ENCODE data around the gene NFASC.

NFASC gene

DNA sequence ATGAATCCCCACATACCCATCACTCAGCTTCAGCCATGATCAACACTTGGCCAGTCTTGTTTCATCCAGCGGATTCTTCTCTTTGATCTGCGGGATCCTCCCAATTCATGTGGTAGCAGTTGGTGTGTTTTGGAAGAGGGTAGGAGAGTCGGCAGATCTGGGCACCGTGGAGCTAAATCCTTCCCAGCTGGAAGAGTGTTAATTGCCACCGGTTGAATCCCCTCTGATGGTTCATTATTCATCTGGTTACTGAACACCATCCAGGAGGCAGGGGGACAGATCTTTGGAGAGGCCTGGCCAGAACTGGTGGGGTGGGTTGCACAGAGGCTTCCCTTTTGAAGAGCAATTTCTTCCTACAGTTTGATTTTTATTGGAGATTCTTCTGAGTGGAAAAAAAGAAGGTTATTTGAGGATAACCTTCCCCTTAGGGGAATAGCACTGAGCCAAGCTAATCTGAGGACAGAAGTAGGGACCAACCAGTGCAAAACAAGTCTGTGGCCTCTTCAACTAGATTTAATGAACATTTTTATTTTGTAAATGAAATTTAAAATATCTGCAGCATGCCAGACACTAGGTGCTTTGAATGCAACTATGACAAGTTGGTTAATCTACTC lies 8.1 kb downstream of the NFASC start:
- H3K4me3 ChIP-seq (ENCODE audit: low read depth, low read length), result no peak overlapping the region
- in situ Hi-C loops (cut with HindIII; ENCODE audit: low sequenced_read_pairs), result no loop called here
- TF ChIP-seq, protein P1, sequence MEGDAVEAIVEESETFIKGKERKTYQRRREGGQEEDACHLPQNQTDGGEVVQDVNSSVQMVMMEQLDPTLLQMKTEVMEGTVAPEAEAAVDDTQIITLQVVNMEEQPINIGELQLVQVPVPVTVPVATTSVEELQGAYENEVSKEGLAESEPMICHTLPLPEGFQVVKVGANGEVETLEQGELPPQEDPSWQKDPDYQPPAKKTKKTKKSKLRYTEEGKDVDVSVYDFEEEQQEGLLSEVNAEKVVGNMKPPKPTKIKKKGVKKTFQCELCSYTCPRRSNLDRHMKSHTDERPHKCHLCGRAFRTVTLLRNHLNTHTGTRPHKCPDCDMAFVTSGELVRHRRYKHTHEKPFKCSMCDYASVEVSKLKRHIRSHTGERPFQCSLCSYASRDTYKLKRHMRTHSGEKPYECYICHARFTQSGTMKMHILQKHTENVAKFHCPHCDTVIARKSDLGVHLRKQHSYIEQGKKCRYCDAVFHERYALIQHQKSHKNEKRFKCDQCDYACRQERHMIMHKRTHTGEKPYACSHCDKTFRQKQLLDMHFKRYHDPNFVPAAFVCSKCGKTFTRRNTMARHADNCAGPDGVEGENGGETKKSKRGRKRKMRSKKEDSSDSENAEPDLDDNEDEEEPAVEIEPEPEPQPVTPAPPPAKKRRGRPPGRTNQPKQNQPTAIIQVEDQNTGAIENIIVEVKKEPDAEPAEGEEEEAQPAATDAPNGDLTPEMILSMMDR (IDR thresholded peaks at IDR 0.05; ENCODE audit: low read depth, low read length), result no peak
- DNase-seq (ENCODE audit: low read depth, low spot score), result no peak

DNA sequence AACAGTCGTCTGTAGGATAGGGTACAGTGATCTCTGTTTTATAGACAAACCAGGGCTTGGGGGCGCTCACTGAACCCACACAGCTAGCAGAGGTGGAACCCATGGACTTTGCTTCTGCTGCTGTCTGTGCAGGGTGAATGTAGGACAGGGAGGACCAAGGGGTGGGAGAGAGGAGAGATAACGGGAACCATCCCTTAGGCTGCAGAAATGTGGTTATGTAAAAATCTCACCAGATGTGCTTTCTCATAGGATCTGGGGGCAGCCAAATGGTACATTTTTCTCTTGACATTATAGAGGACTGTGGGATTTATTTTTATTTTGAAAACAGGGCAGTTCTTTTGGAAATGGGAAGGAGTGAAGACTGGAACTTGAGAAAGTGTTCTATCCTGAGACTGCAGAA lies 8.7 kb downstream of the NFASC start:
- in situ Hi-C loops (cut with HindIII; ENCODE audit: low sequenced_read_pairs), result no loop called here
- TF ChIP-seq, protein P1 (IDR thresholded peaks at IDR 0.05; ENCODE audit: low read depth, low read length), result no peak
- no peak overlapping the region for H3K4me3 ChIP-seq (ENCODE audit: low read depth, low read length)
- DNase-seq (ENCODE audit: low read depth, low spot score), result no peak

DNA sequence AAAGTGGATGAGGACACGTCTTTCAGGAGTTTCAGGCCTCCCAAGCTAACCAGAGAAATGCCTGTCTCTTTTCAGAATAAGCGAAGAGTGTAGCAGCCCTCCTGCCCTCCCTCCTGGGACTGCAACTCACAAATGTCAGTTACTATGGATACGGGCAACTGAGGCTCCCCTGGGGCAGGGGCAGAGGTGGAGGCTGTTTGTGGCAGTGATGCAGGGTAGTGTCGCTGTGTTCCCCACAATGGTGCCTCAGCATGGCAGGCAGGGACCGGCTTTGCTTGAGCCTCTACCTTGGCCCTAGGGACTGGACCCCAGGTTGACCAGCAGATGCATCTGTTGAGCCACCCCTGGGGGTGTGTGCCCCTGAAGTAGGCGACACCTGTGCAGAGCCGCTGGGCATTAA lies 10.2 kb downstream of the NFASC start:
- H3K4me3 ChIP-seq (ENCODE audit: low read depth, low read length), result no peak overlapping the region
- TF ChIP-seq, protein P1 (IDR thresholded peaks at IDR 0.05; ENCODE audit: low read depth, low read length), result no peak
- in situ Hi-C loops (cut with HindIII; ENCODE audit: low sequenced_read_pairs), result no loop called here
- no peak for DNase-seq (ENCODE audit: low read depth, low spot score)

DNA sequence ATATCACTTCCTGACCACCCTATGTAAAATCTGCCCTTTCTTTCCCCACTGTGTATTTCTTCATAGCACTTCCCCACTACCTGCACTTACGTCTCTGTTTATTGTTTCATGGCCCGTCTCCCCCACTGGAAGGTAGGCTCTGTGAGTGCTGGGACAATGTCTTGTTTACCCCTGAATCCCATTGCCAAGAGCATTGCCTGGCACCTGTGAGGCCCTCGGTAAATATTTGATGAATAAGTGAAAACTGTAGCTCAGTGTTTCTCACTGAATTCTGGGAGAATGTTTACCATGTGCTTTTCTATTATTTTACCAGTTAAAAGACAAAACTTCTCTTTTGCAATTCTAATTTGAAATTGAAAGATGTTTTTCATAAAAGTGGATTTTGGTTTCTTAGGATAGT lies 11.8 kb downstream of the NFASC start:
- DNase-seq (ENCODE audit: low read depth, low spot score), result no peak
- TF ChIP-seq, protein P1 (IDR thresholded peaks at IDR 0.05; ENCODE audit: low read depth, low read length), result no peak
- H3K4me3 ChIP-seq (ENCODE audit: low read depth, low read length), result no peak overlapping the region
- in situ Hi-C loops (cut with HindIII; ENCODE audit: low sequenced_read_pairs), result no loop called here

DNA sequence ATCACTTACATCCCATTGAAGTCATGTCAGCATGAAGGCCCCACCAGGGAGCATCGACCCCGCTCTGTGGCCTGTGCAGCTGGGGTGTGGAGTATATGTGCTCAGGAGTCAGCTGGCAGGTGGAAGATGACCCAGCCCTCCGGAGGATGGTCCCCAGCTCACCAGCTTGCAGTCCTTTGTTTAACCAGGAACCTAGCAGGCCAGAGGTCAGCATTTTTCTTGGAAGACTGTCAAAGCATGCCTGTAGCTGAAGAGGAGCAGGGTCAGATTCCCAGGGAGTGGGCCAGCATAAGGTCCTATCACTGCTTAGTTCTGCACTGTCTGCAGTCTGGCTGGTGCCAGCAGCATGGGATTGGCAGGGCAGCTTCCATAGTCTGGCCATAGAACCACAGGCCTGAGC lies 12.7 kb downstream of the NFASC start:
- in situ Hi-C loops (cut with HindIII; ENCODE audit: low sequenced_read_pairs), result no loop called here
- TF ChIP-seq, protein P1 (IDR thresholded peaks at IDR 0.05; ENCODE audit: low read depth, low read length), result no peak
- no peak overlapping the region for H3K4me3 ChIP-seq (ENCODE audit: low read depth, low read length)
- no peak for DNase-seq (ENCODE audit: low read depth, low spot score)

DNA sequence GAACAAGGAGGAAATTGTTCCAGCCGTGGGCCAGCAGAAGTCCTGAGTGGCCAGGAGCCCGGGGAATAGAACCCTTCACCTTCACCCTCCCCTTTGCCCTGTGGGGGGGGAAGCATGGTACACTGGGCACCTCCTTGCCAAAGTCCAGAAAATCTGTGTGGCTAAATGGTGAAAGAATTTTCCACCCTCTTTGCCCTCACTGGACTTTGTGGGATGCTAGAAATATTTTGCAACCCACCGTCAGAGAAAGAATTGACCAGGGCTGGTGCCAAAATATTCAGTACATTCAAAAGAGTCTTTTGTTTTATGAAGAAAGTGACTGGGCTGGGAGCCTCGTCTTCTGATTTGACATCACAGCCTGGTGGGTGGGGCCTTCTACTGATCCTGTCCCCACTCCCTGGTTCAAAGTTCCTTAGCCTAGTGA lies 14.6 kb downstream of the NFASC start:
- no peak for DNase-seq (ENCODE audit: low read depth, low spot score)
- in situ Hi-C loops (cut with HindIII; ENCODE audit: low sequenced_read_pairs), result no loop called here
- H3K4me3 ChIP-seq (ENCODE audit: low read depth, low read length), result no peak overlapping the region
- TF ChIP-seq, protein P1 (IDR thresholded peaks at IDR 0.05; ENCODE audit: low read depth, low read length), result no peak

Measured in astrocyte of the spinal cord (primary cell).